Measurements from ENCODE around the gene ELL3. TPM values are rescaled to one million over a fixed set of nuclear protein-coding genes. Genes with fewer than 3 reads are reported as not detected.
"Not testable (repeated sequence)": the region's sequence is repeated elsewhere in the genome, so short reads cannot be mapped to it uniquely, and the experiment has no call there.

ELL3 gene
- total and polyA plus RNA-seq, 2 donors (not counting 3 experiments of a cell fraction or from before 2014, with no cell fraction given), result 3.1 to 3.6 TPM

GRCh38 chr15:43826029-43826507 is 49.3 kb upstream of the ELL3 start:
- ChIA-PET POLR2A (no interaction called here), CTCF (no interaction called here)
- peaks cover 22% of the 10 kb centered on the region for H3K4me1 ChIP-seq (ENCODE audit: control insufficient read depth, extremely low read depth, insufficient read depth, low read length)
- no peak overlapping the region for H2AFZ ChIP-seq (ENCODE audit: low read depth, low read length)
- no peak overlapping the region for H3K4me3 ChIP-seq (replicated peaks in 1 of 3; ENCODE audit: insufficient read depth in 1 of 3, low read depth in 1 of 3, low read length in 3 of 3)
- dilution Hi-C loops (cut with MboI; ENCODE audit: extremely low pct_ligation_motif_present, low sequenced_read_pairs), result no loop called here
- no peaks in the 10 kb centered on the region for H3K27me3 ChIP-seq (ENCODE audit: control insufficient read depth in 2 of 2, insufficient read depth in 2 of 2, low read length in 2 of 2)
- no TSS peak for BruUV-seq (replicated peaks)
- intact Hi-C loops (cut with micrococcal nuclease), result no loop called here
- H3K9me1 ChIP-seq (replicated peaks; ENCODE audit: control insufficient read depth, extremely low read depth, insufficient read depth, low read length), result no peaks in the 10 kb centered on the region
- DNase-seq (ENCODE audit: low read depth, low spot score), result no peak
- H3K9ac ChIP-seq (replicated peaks; ENCODE audit: extremely low read depth, insufficient read depth, low read length), result no peak overlapping the region
- no peaks in the 10 kb centered on the region for H4K20me1 ChIP-seq (replicated peaks; ENCODE audit: control insufficient read depth, extremely low read depth, insufficient read depth, low read length)
- H3K4me2 ChIP-seq (ENCODE audit: insufficient read depth, low read length), result no peak overlapping the region
- no peak for TF ChIP-seq MAX (IDR thresholded peaks at IDR 0.05; ENCODE audit: insufficient read depth, insufficient read length)
- TF ChIP-seq MYC (IDR thresholded peaks at IDR 0.05; ENCODE audit: low read depth, low read length), result no peak
- no peak for TF ChIP-seq EZH2 (IDR thresholded peaks at IDR 0.05; ENCODE audit: borderline replicate concordance, low read depth, low read length, severe bottlenecking)
- no peak for TF ChIP-seq POLR2AphosphoS5 (IDR thresholded peaks at IDR 0.05; ENCODE audit: insufficient read depth, low read depth, low read length)
- TF ChIP-seq JUN (IDR thresholded peaks at IDR 0.05; ENCODE audit: borderline replicate concordance, insufficient read depth, insufficient read length, low read depth), result no peak
- TF ChIP-seq FOS (IDR thresholded peaks at IDR 0.05; ENCODE audit: borderline replicate concordance, insufficient read depth, low read length), result no peak
- FAIRE-seq, result no peak
- H3K36me3 ChIP-seq (ENCODE audit: control insufficient read depth in 2 of 2, extremely low read depth in 1 of 2, insufficient read depth in 2 of 2, low read length in 2 of 2), result no peaks in the 10 kb centered on the region
- H3K9me3 ChIP-seq (replicated peaks; ENCODE audit: control insufficient read depth, insufficient read depth, low read length), result no peaks in the 10 kb centered on the region
- H3K79me2 ChIP-seq (ENCODE audit: control insufficient read depth, insufficient read depth, low read length), result peaks cover 56% of the 10 kb centered on the region
- H3K27ac ChIP-seq (ENCODE audit: insufficient read depth, low read depth, low read length), result peak overlapping the region; percentile 54

GRCh38 chr15:43825305-43825704 is 48.5 kb upstream of the ELL3 start:
- CTCF ChIA-PET, result interaction anchor here (1.6 kb wide), 1 partner anchor 721 kb away, joined by 3 read pairs; no protein-coding TSS in a partner anchor
- FAIRE-seq; H2AFZ ChIP-seq (ENCODE audit: low read depth, low read length); H3K9me3 ChIP-seq (replicated peaks; ENCODE audit: control insufficient read depth, insufficient read depth, low read length); BruUV-seq (replicated peaks); POLR2A ChIA-PET; H3K4me3 ChIP-seq (replicated peaks in 1 of 3; ENCODE audit: insufficient read depth in 1 of 3, low read depth in 1 of 3, low read length in 3 of 3); intact Hi-C loops (cut with micrococcal nuclease); H3K9ac ChIP-seq (replicated peaks; ENCODE audit: extremely low read depth, insufficient read depth, low read length); H4K20me1 ChIP-seq (replicated peaks; ENCODE audit: control insufficient read depth, extremely low read depth, insufficient read depth, low read length); H3K9me1 ChIP-seq (replicated peaks; ENCODE audit: control insufficient read depth, extremely low read depth, insufficient read depth, low read length); H3K27ac ChIP-seq (ENCODE audit: insufficient read depth, low read depth, low read length); H3K36me3 ChIP-seq (ENCODE audit: control insufficient read depth in 2 of 2, extremely low read depth in 1 of 2, insufficient read depth in 2 of 2, low read length in 2 of 2); DNase-seq (ENCODE audit: low read depth, low spot score); H3K4me2 ChIP-seq (ENCODE audit: insufficient read depth, low read length); H3K27me3 ChIP-seq (ENCODE audit: control insufficient read depth in 2 of 2, insufficient read depth in 2 of 2, low read length in 2 of 2); dilution Hi-C loops (cut with MboI; ENCODE audit: extremely low pct_ligation_motif_present, low sequenced_read_pairs): not testable (repeated sequence)
- Histone ChIP-seq H3K4me1 (ENCODE audit: control insufficient read depth, extremely low read depth, insufficient read depth, low read length) (peaks cover 22% of the 10 kb centered on the region), H3K79me2 (ENCODE audit: control insufficient read depth, insufficient read depth, low read length) (peaks cover 61% of the 10 kb centered on the region)

All from endothelial cell of umbilical vein (primary cell).